Activated T-helper 2 cell treated with anti-CD3 and anti-CD28 coated beads, Interferon-gamma antibody, Interleukin-2, Interleukin-4, amounts not matched to agents 10 μg/mL and 5 μg/mL and 100 μg/mL, durations not matched to agents 14 hours and 24 hours and 36 hours (primary cell): ENCODE data around the gene CLDND2. TPM values are rescaled to one million over a fixed set of nuclear protein-coding genes. Genes with fewer than 3 reads are reported as not detected.

Experiments used
- DNase-seq: peaks from one replicate; pipeline ENCODE4 v3.0.0; 2021; ENCODE audit warnings: low spot score
- H3K27ac Mint-ChIP-seq: one replicate; pipeline ENCODE4 v1.8.0; 2021; ENCODE audit warnings: mixed read lengths
- H3K27me3 Mint-ChIP-seq: one replicate; pipeline ENCODE4 v1.8.0; 2021; ENCODE audit warnings: low read depth, mixed read lengths
- H3K36me3 Mint-ChIP-seq: one replicate; pipeline ENCODE4 v1.8.0; 2021; ENCODE audit warnings: low read depth, mixed read lengths
- H3K4me1 Mint-ChIP-seq: one replicate; pipeline ENCODE4 v1.8.0; 2021; ENCODE audit warnings: low read depth, mixed read lengths
- H3K4me3 Mint-ChIP-seq: one replicate; pipeline ENCODE4 v1.8.0; 2021; ENCODE audit warnings: low read depth, mild to moderate bottlenecking, moderate library complexity, mixed read lengths
- H3K9me3 Mint-ChIP-seq: one replicate; pipeline ENCODE4 v1.8.0; 2021; ENCODE audit warnings: mixed read lengths
- intact Hi-C: fragments of 100-400 bp; cut with micrococcal nuclease; formaldehyde crosslinking; loops from one replicate; pipeline ENCODE4 v1.15.1; 2023
- total RNA-seq: library from RNA; stranded (reverse); gene quantifications from 2 replicates; pipeline ENCODE4 v1.2.3, GENCODE V29; 2022

Gene CLDND2
- total RNA-seq, 1 donor from 2014 or later = 13.8 TPM

DNA sequence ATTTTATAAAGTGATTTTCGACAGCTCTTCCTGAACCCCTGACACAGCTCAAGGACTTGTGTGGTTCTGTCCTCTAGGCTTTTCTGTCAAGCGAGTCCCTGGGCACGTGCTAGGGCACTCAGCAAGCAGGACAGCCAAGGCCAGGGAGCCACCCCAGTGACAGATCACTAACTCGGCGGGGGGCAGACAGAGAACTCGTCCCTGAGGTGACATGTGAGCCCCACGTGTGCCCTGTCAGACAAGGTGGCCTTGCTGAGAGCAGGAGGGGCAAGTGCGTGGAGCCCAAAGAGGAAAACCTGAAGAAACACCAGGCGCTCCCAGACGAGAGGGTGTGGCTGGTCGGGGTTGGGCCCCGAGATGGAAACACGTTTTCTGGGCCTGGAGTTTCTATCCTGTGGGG, 7.6 kb downstream of the CLDND2 start:
- Mint-ChIP-seq H3K27me3 (no peaks in the 10 kb centered on the region), H3K27ac (peak overlapping the region; percentile 38), H3K36me3 (peaks cover 62% of the 10 kb centered on the region), H3K4me1 (peaks cover 56% of the 10 kb centered on the region), H3K9me3 (no peaks in the 10 kb centered on the region), H3K4me3 (no peak overlapping the region)
- DNase-seq = no peak
- intact Hi-C loops = no loop called here

DNA sequence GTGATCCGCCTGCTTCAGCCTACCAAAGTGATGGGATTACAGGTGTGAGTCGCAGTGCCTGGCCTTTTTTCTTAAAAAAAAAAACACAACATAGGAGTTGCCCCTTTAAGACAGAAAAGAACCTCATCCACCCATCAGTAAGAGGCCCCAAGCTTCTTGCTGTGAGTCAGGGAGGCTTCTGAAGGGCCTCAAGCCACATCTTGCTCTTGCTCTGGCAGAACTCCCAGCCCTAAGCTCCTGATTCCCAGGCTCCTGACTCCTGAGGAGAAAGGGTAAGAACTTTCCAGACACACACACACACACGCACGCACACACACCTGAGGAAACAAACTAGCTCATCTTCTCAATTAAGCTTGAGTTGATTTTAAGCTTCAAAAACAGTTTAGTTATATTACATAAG, 9.5 kb downstream of the CLDND2 start:
- H3K9me3 Mint-ChIP-seq = no peaks in the 10 kb centered on the region
- H3K4me1 Mint-ChIP-seq = peaks cover 61% of the 10 kb centered on the region
- peaks cover 60% of the 10 kb centered on the region for H3K36me3 Mint-ChIP-seq

DNA sequence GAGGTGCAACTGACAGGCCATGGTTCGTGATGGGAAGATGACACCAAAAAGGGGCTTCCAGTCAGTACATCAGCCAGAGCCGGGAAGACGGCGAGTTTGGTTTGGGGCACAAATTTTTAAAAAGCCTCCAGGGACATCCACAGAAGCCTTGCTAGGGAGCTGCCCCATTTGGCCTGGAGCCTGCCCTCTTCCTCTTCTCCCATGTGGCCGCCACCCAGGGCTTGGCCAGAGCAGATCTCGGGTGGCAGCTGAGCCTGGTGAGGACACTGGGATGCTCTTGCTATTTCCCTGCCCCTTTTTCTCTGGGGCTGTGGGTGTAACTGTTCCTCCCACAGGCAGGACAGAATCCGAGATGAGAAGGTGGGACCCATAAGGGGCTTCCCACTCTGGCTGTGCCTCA, 10.9 kb downstream of the CLDND2 start:
- Mint-ChIP-seq H3K27ac (peak overlapping the region; percentile 38), H3K36me3 (peaks cover 54% of the 10 kb centered on the region), H3K27me3 (no peaks in the 10 kb centered on the region), H3K9me3 (no peaks in the 10 kb centered on the region), H3K4me3 (no peak overlapping the region), H3K4me1 (peaks cover 54% of the 10 kb centered on the region)
- intact Hi-C loops = no loop called here
- DNase-seq = no peak

More for the DNA sequence above, 9.5 kb downstream of the CLDND2 start:
- DNase-seq = no peak
- peak overlapping the region; percentile 17 for H3K27ac Mint-ChIP-seq
- no peaks in the 10 kb centered on the region for H3K27me3 Mint-ChIP-seq
- no peak overlapping the region for H3K4me3 Mint-ChIP-seq
- intact Hi-C loops = no loop called here

DNA sequence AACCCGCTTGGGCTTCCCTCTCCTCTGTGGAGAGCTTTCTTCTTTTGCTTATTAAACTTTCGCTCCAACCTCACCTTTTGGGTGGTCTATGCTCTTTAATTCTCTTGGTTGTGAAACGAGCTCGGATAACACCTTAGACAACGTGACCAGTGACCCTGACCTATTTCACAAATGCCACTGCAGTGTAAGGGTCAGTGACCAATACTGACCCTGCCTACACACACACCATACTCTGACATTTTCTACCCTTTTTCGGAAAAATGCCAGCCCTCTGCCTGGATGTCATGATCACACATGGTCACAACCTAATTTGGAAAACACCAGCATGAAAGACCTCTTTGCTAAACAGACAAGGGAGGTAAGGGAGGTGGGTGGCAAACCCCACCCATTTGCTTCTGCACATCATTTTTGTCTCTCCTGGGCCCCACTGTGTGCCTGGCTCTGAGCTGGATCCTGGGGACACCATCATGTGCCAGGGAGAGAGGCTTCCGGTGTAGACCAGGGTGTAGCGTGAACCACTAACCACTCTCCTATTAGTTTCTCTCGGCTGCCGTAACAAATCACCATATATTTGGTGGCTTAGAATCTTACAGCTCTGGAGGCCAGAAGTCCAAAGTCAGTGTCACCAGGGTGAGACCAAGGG, 12.5 kb downstream of the CLDND2 start:
- H3K27ac Mint-ChIP-seq = peak overlapping the region; percentile 67
- peaks cover 43% of the 10 kb centered on the region for H3K4me1 Mint-ChIP-seq
- no peaks in the 10 kb centered on the region for H3K9me3 Mint-ChIP-seq
- H3K36me3 Mint-ChIP-seq = peaks cover 62% of the 10 kb centered on the region
- no peak for DNase-seq
- H3K27me3 Mint-ChIP-seq = no peaks in the 10 kb centered on the region
- intact Hi-C loops = no loop called here
- H3K4me3 Mint-ChIP-seq = no peak overlapping the region

DNA sequence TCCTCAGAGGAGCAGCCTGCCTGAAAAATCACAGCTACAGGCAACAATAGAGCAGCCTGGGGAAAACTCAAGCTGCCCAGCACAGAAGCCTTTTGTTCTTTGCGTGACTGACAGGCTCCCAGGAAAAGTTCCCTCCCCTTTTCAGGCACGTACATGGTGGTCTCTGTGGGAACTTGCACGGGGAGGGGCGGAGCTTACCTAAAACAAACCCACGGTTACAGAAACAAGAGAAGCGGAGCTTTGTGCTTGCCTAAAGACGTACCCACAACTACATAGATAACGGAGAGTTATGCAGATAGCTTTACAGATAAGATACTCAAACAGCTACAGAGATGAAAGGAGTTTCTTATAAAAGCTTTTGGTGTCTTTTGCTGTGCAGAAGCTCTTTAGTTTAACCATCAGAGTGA, 14.1 kb downstream of the CLDND2 start:
- Mint-ChIP-seq H3K36me3 (peaks cover 71% of the 10 kb centered on the region), H3K27ac (peak overlapping the region; percentile 94), H3K4me1 (peaks cover 40% of the 10 kb centered on the region), H3K9me3 (no peaks in the 10 kb centered on the region), H3K27me3 (no peaks in the 10 kb centered on the region), H3K4me3 (peak overlapping the region; percentile 65)
- intact Hi-C loops = loop anchor here (2.0 kb wide), 1 partner anchor 16 kb away; no protein-coding TSS in a partner anchor
- peak; percentile 65 for DNase-seq

DNA sequence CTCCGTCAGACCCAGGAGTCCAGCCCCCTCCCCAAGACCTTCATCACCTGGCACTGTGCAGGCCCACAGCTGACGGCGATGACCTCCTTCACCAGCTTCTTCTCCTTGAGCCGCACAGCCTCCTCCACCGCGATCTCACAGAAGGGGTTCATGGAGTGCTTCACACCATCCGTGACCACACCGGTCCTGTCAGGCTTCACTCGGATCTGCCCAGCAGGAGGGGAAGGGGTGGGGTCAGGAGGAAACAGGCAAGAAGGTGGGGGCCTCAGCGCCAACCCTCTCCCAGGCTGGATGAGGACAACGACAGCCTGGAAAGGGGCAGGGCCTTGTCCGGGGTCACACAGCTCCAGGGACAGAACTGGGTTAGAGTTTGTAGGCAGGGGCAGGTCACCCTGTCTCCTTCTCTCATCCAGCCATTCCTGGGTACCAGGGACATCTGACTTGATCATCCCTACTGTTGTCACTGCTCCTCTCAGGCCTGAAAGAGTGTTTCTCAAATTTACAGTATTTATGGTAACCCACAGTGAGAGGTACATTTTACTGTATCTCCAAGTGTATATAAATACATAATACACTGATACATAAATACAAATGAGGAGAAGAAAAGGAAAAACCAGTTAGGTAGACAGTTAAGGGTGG, 14.6 kb downstream of the CLDND2 start:
- peak overlapping the region; percentile 18 for H3K4me3 Mint-ChIP-seq
- peaks cover 36% of the 10 kb centered on the region for H3K4me1 Mint-ChIP-seq
- DNase-seq = no peak
- peak overlapping the region; percentile 94 for H3K27ac Mint-ChIP-seq
- peaks cover 67% of the 10 kb centered on the region for H3K36me3 Mint-ChIP-seq
- intact Hi-C loops = loop anchor here (2.0 kb wide), 1 partner anchor 15 kb away; no protein-coding TSS in a partner anchor
- no peaks in the 10 kb centered on the region for H3K9me3 Mint-ChIP-seq
- no peaks in the 10 kb centered on the region for H3K27me3 Mint-ChIP-seq

DNA sequence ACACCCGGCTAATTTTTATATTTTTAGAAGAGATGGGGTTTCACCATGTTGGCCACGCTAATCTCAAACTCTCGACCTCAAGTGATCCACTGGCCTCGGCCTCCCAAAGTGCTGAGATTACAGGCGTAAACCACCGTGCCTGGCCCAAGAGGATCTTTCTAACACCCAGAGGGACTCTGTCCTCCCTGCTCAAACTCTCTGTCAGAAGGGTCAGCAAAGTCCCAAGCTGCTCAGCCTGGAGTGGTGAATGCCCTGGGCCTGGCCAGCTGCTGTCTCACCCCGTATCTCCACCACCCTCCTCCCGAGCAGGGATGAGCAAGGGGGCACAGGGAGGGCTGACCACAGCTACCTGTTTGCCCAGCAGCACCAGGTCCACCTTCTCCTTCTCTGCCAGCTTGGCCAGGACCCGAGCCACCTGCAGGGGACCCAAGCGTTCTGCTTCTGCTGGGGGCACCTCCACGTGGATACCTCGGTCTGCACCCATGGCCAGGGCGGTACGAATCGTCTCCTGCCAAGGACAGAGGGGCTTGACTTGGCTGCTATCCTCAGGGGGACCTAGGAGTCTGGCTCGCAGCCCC, 15.9 kb downstream of the CLDND2 start:
- Mint-ChIP-seq H3K9me3 (no peaks in the 10 kb centered on the region), H3K4me3 (no peak overlapping the region), H3K27me3 (no peaks in the 10 kb centered on the region), H3K27ac (no peak overlapping the region), H3K4me1 (peaks cover 31% of the 10 kb centered on the region), H3K36me3 (peaks cover 58% of the 10 kb centered on the region)
- no peak for DNase-seq
- intact Hi-C loops = no loop called here

DNA sequence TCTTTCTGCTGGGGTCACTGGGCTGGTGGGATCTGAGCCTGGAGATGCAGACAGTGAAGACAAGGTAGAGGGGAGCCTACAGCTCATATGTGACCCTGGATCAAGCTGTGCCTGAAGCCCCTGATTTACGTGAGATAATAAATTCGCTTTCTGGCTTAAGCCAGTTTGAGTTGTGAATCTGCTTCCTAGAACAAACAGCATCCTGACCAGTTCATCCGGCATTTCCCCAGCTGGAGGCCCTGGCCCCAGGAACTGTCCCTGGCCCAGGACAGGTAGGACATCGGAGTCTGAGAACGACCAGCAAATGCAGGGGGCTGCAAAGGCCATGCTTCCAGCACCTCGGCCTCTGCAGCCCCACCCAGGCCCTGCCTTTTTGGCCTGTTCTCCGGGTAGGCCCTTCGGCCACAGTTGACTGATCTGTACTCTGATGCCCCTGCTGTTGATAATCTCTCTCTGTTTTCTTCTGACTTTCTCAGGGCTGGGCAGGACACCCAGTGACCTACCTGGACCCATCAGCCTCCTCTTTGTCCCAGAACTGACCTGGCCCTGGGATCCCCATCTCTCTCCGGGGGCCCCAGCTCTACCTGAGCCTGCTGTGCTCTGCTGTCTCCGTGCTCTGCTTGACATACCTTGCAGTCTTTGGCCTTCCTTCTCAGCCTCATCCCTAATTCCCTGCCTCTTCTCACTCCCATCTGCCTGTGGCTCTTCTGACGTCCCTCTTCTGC, 17.4 kb downstream of the CLDND2 start:
- DNase-seq = no peak
- no peaks in the 10 kb centered on the region for H3K27me3 Mint-ChIP-seq
- intact Hi-C loops = no loop called here
- no peaks in the 10 kb centered on the region for H3K9me3 Mint-ChIP-seq
- no peak overlapping the region for H3K27ac Mint-ChIP-seq
- H3K4me1 Mint-ChIP-seq = peaks cover 22% of the 10 kb centered on the region
- no peak overlapping the region for H3K4me3 Mint-ChIP-seq
- H3K36me3 Mint-ChIP-seq = peaks cover 59% of the 10 kb centered on the region

DNA sequence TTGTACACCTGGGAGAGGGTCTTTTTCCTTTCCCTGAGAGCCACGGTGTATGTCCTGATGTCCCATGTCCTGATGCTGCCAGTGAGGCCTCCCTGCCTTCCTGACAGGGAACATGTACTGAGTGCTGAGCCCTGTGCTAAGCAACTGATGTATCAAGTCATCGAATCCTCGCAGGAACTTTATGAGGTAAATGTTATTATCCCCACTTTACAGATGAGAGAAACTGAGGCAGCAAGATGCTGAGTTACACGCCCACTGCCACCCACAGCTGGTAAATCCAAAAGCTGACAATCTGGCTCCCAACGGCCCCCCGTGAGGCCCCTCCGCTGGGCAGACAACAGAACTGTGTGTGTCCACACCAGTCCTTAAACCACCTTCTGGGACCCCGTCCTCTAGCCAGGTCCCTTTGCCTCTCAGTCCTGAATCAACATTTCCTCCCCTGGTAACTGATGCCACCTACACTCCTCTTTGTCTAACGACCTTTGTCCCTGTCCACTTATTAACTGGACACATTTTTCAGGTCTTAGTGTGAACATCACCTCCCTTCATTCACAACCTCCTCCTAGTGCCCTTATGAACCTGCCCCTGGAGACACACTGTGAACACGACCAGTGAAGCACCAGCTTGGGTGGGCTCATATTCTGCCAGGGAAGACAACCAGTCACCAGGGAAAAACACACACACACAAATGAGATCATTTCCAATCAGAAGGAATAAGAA, 21.4 kb downstream of the CLDND2 start:
- Mint-ChIP-seq H3K36me3 (peaks cover 57% of the 10 kb centered on the region), H3K27me3 (no peaks in the 10 kb centered on the region), H3K4me3 (no peak overlapping the region), H3K4me1 (peaks cover 7% of the 10 kb centered on the region), H3K9me3 (no peaks in the 10 kb centered on the region), H3K27ac (no peak overlapping the region)
- DNase-seq = no peak
- intact Hi-C loops = no loop called here

DNA sequence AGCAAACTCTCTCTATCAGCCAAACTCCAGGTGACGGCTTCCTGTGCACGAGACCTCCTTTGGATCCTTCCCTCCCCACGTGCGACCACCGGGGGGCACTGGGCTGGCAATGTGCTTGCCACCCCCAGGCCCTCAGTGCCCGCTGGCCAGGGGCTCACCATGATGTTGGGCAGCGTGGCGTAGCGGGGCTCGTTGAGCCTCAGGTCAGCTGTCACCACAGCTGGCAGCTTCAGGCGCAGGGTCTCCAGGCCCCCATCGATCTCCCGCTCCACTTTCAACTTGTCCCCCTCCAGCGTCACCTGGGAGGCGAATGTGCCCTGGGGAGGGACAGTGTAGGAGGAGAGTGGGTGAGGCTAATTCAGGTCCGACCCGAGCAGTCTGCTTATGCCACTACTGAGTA, 22.1 kb downstream of the CLDND2 start:
- DNase-seq = no peak
- intact Hi-C loops = no loop called here
- H3K9me3 Mint-ChIP-seq = no peaks in the 10 kb centered on the region
- peaks cover 50% of the 10 kb centered on the region for H3K36me3 Mint-ChIP-seq
- no peak overlapping the region for H3K4me3 Mint-ChIP-seq
- no peak overlapping the region for H3K27ac Mint-ChIP-seq
- H3K4me1 Mint-ChIP-seq = peaks cover 9% of the 10 kb centered on the region
- no peaks in the 10 kb centered on the region for H3K27me3 Mint-ChIP-seq

DNA sequence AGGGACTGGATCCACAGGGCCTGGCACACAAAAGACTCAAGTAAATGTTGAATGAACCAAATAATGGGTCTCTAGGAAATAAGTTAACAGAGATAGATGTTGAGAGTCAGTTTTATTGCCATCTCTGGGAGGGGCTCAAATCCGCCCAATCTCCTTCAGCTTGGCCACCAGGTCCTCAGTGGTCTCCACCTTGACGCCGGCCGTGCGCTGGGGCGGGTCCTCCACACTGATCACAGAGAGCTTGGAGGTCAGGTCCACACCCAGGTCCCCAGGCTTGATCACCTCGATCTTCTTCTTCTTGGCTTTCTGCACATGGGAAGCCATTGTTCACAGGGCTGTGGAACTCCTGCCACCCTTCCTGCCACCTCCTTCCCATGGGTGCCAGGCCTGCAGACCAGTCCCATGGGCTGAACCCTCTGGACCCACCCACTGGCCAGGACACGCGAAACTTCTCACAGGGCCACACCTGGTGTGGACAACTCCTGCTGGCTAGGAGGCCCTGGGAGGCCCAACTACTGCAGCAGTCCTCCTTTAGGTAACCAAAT, 23.7 kb downstream of the CLDND2 start:
- Mint-ChIP-seq H3K36me3 (peaks cover 34% of the 10 kb centered on the region), H3K9me3 (no peaks in the 10 kb centered on the region), H3K27ac (no peak overlapping the region), H3K27me3 (peaks cover 2% of the 10 kb centered on the region), H3K4me1 (peaks cover 15% of the 10 kb centered on the region), H3K4me3 (no peak overlapping the region)
- no peak for DNase-seq
- intact Hi-C loops = no loop called here
